ENCODE measurements around the gene NMUR1.

Gene NMUR1

GRCh38 chr2:231552752-231553151, 22.5 kb upstream of the NMUR1 start:
- no peak for DNase-seq

GRCh38 chr2:231549446-231550239, 19.4 kb upstream of the NMUR1 start:
- no peak for DNase-seq

DNA sequence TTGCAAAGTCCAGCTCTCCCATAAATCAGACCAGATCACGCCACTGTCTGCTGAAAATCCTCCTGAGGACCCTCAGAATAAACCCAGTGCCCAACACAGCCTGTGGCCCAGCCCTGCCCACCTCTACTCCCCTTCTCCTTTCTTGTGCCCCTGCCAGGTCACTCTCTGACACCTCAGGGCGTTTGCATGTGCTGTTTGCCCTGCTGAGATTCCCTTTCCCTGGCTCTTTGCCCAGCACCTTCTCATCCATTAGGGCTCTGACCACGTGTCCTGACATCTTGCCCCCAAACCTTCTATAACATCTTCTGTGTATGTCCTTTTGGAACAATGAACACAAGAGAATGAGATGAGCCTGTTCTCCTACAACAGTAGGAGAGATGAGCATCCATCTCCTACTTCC, 18.5 kb upstream of the NMUR1 start:
- no peak for DNase-seq

GRCh38 chr2:231547315-231548110, 17.3 kb upstream of the NMUR1 start:
- DNase-seq: no peak

- no peak for DNase-seq
Observed at GRCh38 chr2:231546014-231546715, 15.9 kb upstream of the NMUR1 start.

DNA sequence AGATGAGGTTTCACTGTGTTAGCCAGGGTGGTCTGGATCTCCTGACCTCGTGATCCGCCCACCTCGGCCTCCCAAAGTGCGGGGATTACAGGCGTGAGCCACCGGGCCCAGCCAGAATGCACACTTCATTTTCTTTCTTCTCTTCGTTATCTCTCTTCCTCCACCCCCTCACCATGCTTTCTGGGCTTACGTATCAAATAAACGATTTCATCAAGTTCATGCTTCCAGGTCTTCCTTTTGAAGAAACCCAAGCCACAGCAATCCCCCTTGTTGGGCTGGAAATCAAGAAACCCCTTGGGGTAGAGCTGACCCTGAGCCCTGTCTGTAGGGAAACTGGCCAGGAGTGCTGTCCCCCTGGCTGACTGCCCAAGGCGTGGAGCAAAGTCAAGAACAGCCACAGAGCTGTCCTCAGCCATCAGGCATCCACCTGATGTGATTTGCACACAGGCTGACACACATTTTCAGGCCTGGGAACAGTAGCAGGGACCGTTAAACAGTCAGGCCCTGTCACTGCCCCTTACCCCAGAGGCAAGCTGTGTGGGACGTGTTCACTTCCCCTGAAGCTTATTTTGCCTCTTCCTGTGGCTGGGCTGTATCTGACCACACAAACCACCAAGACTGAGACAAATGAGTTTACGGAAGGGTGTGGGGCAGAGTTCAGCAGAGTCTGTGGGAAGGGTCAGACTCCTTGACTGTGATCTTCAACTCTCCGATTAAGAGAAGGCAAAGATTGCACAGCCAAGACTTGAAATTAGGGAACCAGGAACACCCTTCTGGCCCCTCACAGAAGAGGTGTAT, 15.1 kb upstream of the NMUR1 start:
- DNase-seq: no peak

DNA sequence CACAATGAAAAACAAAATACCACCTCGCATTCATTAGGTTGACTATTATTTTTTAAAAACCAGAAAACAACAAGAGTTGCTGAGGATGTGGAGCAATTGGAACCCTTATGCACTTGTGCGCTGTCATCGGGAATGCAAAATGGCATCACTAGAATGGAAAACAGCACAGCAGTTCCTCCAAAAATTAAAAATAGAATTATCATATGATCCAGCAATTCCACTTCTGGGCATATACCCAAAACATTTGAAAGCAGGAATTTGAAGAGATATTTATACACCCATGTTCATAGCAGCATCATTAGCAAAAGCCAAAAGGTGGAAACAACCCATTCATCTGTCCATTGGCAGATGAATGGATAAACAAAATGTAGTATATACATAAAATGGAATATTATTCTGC, 11.9 kb upstream of the NMUR1 start:
- DNase-seq: no peak

- no peak for DNase-seq
Observed at GRCh38 chr2:231541645-231542044, 11.4 kb upstream of the NMUR1 start.

DNA sequence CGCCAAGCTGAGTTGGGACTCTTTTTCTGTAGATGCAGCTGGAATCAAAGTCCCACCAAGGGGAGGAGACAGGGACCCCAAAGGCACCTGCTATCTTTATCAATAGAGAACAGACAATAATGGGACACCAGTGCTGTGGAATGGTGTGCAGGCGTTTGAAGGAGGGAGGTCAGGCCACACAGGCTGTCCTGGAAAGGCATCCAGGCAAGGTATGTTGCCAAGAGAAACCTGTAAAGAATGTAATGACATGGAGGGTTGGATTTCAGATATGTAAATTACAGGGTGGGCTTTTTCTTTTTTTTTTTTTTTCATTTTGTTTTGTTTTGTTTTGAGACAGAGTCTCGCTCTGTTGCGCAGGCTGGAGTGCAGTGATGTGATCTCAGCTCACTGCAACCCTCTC, 9.7 kb upstream of the NMUR1 start:
- no peak for DNase-seq

GRCh38 chr2:231535961-231536360, 5.7 kb upstream of the NMUR1 start:
- DNase-seq: no peak

DNA sequence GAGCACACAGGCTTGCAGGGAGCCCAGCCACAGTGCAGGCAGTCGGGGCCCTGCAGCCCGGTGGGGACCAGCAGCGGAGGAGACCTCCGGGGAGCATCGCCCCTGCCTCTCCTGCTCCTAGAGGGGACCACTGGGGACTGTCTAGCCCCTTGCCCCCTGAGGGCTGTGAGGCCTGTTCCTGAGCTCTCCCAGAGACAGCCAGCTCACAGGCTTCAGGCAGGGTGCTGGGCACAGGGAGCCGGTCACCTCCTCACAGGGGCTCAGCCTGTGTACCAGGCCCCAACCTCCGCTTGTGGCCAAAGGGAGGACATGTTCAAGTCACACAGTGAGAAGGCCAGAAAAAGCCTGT, 3.5 kb upstream of the NMUR1 start:
- DNase-seq: no peak

DNA sequence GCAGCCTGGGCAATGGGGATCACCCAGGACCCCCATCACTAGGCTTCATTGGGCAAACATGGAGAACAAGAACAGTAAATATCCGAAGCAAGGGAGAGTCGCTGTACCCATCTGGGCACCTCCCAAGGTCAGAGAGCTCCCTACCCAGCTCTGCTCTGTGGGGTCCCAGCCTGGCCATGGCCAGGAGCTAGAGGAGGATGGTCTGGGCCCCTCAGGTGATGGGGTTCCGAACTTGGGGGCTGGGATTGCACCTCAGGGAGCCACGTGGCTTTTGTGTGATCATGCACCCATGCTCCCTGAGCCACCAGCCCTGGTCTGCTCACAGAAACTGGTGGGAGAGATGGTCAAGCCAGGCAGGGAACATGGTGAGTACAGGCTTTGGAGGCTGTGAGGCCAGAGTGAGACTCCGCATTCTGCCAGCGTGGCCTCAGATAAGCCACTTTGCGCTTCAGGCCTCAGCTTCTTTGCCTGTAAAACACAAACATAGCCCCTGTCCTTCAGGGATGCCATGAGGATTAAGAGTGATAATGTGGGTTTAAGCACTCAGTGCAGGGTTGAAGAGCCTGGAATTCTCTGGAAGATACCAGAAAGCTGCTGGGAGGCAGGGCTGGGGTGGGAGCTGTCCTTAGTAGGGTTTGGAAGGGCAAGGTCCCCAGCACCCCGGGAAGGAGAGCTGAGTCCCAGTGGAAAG, 3.0 kb upstream of the NMUR1 start:
- no peak for DNase-seq

- DNase-seq: no peak
Observed at GRCh38 chr2:231532756-231533035, 2.5 kb upstream of the NMUR1 start.

GRCh38 chr2:231531883-231532755, 1.9 kb upstream of the NMUR1 start:
- no peak for DNase-seq

DNA sequence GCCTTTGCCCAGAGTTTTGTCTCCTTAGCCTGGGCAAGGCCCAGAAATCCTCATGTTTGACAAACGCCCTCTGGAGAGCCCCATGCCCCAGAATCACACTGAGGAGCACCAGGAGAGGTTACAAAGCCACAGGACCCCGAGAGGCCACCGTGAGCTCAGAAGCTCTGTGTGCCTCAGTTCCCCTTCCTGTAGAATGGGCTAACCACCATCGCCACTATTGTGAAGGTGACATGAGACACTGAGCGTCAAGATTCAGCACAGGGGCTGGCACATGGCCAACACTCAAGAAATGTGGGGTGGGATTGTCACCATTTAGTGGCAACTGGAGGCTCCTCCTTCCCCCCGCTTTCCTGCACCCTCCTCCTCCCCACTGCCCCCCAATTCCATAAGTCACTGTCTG, 1.2 kb upstream of the NMUR1 start:
- no peak for DNase-seq

GRCh38 chr2:231528636-231529030, 1.6 kb downstream of the NMUR1 start:
- no peak for DNase-seq

GRCh38 chr2:231527955-231528635, 2.1 kb downstream of the NMUR1 start:
- DNase-seq: no peak

- DNase-seq: no peak
Observed at GRCh38 chr2:231527091-231527395, 3.2 kb downstream of the NMUR1 start.

GRCh38 chr2:231526341-231527090, 3.7 kb downstream of the NMUR1 start:
- no peak for DNase-seq

Data from NCI-H1092 (cell line).